Spleen (tissue), 11 donors: ENCODE measurements around the gene AAK1. TPM values are rescaled to one million over a fixed set of nuclear protein-coding genes. Genes with fewer than 3 reads are reported as not detected.
A peak's percentile ranks its signal among the peaks of the same experiment; 100 is the strongest.
"Not testable (repeated sequence)": the region's sequence is repeated elsewhere in the genome, so short reads cannot be mapped to it uniquely, and the experiment has no call there.

ENCODE experiments used
- DNase-seq: peaks from one replicate; pipeline ENCODE4 v3.0.0-alpha.2; 2020
- H3K27ac ChIP-seq, 8 donors: fragments of 200-600 bp; sonication (generic) in 7 of 8; 1 replicate in 4 of 8; 2 replicates in 4 of 8; pipeline versions ENCODE4 v1.5.0 to v1.8.0; 2016 to 2021; ENCODE audit warnings: inconsistent platforms in 4 of 8, mild to moderate bottlenecking in 4 of 8, moderate library complexity in 1 of 8
- H3K27me3 ChIP-seq, 7 donors: fragments of 200-600 bp; sonication (generic) in 6 of 7; replicated peaks in 1 of 7; 1 replicate in 4 of 7; 2 replicates in 3 of 7; pipeline versions ENCODE4 v1.5.0 to v1.8.0; 2016 to 2021; ENCODE audit warnings: inconsistent platforms in 3 of 7, mild to moderate bottlenecking in 1 of 7
- H3K36me3 ChIP-seq, 6 donors: fragments of 200-600 bp; sonication (generic) in 5 of 6; 1 replicate in 4 of 6; 2 replicates in 2 of 6; pipeline versions ENCODE4 v1.5.0 to v1.8.0; 2016 to 2021; ENCODE audit warnings: inconsistent platforms in 2 of 6
- H3K4me1 ChIP-seq, 6 donors: fragments of 200-600 bp; sonication (generic) in 5 of 6; 1 replicate in 3 of 6; 2 replicates in 3 of 6; pipeline versions ENCODE4 v1.5.0 to v1.8.0; 2016 to 2021; ENCODE audit warnings: inconsistent platforms in 3 of 6
- H3K4me3 ChIP-seq, 8 donors: fragments of 200-600 bp; sonication (generic) in 7 of 8; 1 replicate in 4 of 8; 2 replicates in 4 of 8; pipeline versions ENCODE4 v1.5.0 to v1.8.0; 2016 to 2021; ENCODE audit warnings: inconsistent platforms in 4 of 8, mild to moderate bottlenecking in 4 of 8, moderate library complexity in 2 of 8
- H3K9me3 ChIP-seq, 8 donors: fragments of 200-600 bp; sonication (generic) in 7 of 8; 1 replicate in 4 of 8; 2 replicates in 4 of 8; pipeline versions ENCODE4 v1.5.0 to v1.8.0; 2016 to 2021; ENCODE audit warnings: inconsistent platforms in 4 of 8
- CTCF ChIP-seq, 11 experiments: fragments of 200-600 bp in 7 of 11; fragments of 450-650 bp in 4 of 11; sonication (generic) in 4 of 11; IDR thresholded peaks in 8 of 11; conservative IDR thresholded peaks in 3 of 11; 1 replicate in 7 of 11; 2 replicates in 4 of 11; pipeline versions ENCODE4 v1.4.0 to v1.8.0; 2016 to 2021; ENCODE audit warnings: antibody characterized with exemption in 11 of 11, inconsistent platforms in 4 of 11, mild to moderate bottlenecking in 1 of 11
- POLR2A ChIP-seq, 3 donors: fragments of 450-650 bp; IDR thresholded peaks; one replicate each; pipeline ENCODE4 v1.5.1; 2017; ENCODE audit warnings: antibody characterized with exemption in 3 of 3, mild to moderate bottlenecking in 1 of 3
- POLR2AphosphoS5 ChIP-seq, 3 donors: sonication (generic); formaldehyde crosslinking; IDR thresholded peaks; one replicate each; pipeline ENCODE4 v1.5.1; 2017; ENCODE audit warnings: antibody characterized with exemption in 3 of 3
- WGBS, 5 donors: extraction: QIAGEN DNeasy Blood & Tissue Kit in 3 of 5; methylation state at CpG; one replicate each; pipeline versions ENCODE4 v1.1.5 to v1.1.7; 2013 to 2018; 5-methylcytosine and 5-hydroxymethylcytosine counted together
- intact Hi-C: fragments of 100-400 bp; cut with DNase I; formaldehyde crosslinking; loops from one replicate; pipeline ENCODE4 v1.15.0; 2023; ENCODE audit warnings: low total_unique reads
- polyA plus RNA-seq, 3 donors: library from polyadenylated mRNA; stranded (reverse); fragments of 200-250 nt; gene quantifications; one replicate each; pipeline ENCODE4 v1.2.1, GENCODE V29; 2013
- total RNA-seq, 7 donors: library from RNA; depleted of rRNA in 3 of 7; stranded (reverse); fragments of >200 nt in 3 of 7; fragmentation: NEBNext Ultra II Directional in 4 of 7; extraction: Animal tissue kit (Norgen Biotek cat#: 25700) in 4 of 7; gene quantifications; one replicate each; pipeline versions ENCODE4 v1.1.0 to v1.2.1, GENCODE V29; 2016 to 2021
- donor health status: healthy with polysubstance abuse.
- donor health status: DM: no; HTN: no; CAD: no; lungs with moderate emphysema.
- donor health status: DM: no; HTN: no; CAD: no.
- donor health status: Bipolar disorder and iron deficiency.
- donor health status: healthy.
- donor health status: DM: no; HTN: no; CAD: no.
- donor health status: DM: yes; HTN: yes; CAD: no.

AAK1 gene
- total and polyA plus RNA-seq, 10 donors: 8.3 to 95.1 (median 69.1) TPM

DNA sequence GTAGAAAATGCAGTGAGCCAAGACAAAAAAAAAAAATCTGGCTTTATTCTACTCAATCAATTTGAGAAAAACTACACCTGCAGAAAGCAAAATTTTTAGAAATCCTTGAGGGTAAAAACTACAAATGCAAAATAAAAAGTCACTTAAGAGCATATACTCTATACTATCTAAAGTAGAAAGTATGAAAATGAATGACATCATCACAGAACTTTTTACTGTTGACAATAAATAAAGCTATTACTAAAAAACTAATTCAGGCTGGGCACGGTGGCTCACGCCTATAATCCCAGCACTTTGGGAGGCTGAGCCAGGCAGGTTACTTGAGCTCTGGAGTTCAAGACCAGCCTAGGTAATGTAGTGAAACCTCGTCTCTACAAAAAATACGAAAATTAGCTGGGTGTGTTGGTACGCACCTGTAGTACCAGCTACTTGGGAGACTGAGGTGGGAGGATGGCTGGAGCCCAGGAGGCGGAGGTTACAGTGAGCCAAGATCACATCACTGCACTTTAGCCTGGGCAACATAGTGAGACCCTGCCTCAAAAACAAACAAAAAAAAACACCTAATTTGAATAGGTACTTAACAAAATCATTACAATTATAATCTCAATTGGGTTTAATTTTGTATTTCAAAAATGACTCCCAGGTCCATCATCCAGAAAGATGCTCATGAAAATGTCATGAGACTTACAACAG is 213.9 kb downstream of the AAK1 start:
- H3K27ac ChIP-seq: no peak overlapping the region
- H3K36me3 ChIP-seq: peaks cover 2 to 73% (median 55%) of the 10 kb centered on the region in 6 donors
- intact Hi-C loops: loop anchor here (10.0 kb wide), 1 partner anchor 285 kb away; no protein-coding TSS in a partner anchor
- peaks cover 0 to 38% (median 8%) of the 10 kb centered on the region in 6 donors for H3K4me1 ChIP-seq
- TF ChIP-seq POLR2A (IDR thresholded peaks at IDR 0.05) (no peak), POLR2AphosphoS5 (IDR thresholded peaks at IDR 0.05) (no peak), CTCF (IDR thresholded peaks at IDR 0.05 in 8 of 11, conservative IDR thresholded peaks at IDR 0.05 in 3 of 11) (no peak)
- WGBS, 5 donors: 93 to 97% (median 95%) methylated on average over 6 of the region's 6 CpGs
- H3K27me3 ChIP-seq: no peaks in the 10 kb centered on the region
- H3K4me3 ChIP-seq: no peak overlapping the region
- H3K9me3 ChIP-seq: no peaks in the 10 kb centered on the region
- DNase-seq: no peak

DNA sequence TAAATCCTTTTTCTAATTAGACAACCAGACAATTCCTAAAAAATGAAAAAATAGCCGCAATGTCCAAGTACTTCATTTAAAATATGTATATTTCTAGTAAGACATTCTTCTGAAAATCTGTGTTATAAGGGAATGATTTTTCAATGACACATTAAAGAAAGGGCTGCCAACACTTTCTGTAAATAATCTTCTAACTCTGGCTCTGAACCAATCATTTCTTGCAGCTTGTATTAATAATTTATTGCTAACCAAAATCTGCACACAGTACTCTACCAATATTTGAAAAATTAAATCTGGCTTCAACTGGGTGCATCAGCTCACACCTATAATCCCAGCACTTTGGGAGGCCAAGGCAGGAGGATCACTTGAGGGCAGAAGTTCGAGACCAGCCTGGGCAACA is 214.6 kb downstream of the AAK1 start:
- Histone ChIP-seq H3K27ac (no peak overlapping the region), H3K4me3 (no peak overlapping the region), H3K36me3 (peaks cover 2 to 78% (median 55%) of the 10 kb centered on the region in 6 donors), H3K4me1 (peaks cover 0 to 31% (median 3%) of the 10 kb centered on the region in 6 donors), H3K9me3 (no peaks in the 10 kb centered on the region), H3K27me3 (no peaks in the 10 kb centered on the region)
- 90 to 96% (median 91%) methylated on average over 2 of the region's 2 CpGs for WGBS, 5 donors
- intact Hi-C loops: no loop called here
- TF ChIP-seq CTCF (IDR thresholded peaks at IDR 0.05 in 8 of 11, conservative IDR thresholded peaks at IDR 0.05 in 3 of 11): no peak
- TF ChIP-seq POLR2AphosphoS5 (IDR thresholded peaks at IDR 0.05): no peak
- TF ChIP-seq POLR2A (IDR thresholded peaks at IDR 0.05): no peak
- no peak for DNase-seq

- TF ChIP-seq POLR2AphosphoS5 (IDR thresholded peaks at IDR 0.05) (no peak), POLR2A (IDR thresholded peaks at IDR 0.05) (no peak), CTCF (IDR thresholded peaks at IDR 0.05 in 8 of 11, conservative IDR thresholded peaks at IDR 0.05 in 3 of 11) (no peak)
- 88 to 100% (median 94%) methylated on average over 2 of the region's 2 CpGs for WGBS, 5 donors
- Histone ChIP-seq H3K4me3 (no peak overlapping the region), H3K27me3 (no peaks in the 10 kb centered on the region), H3K27ac (no peak overlapping the region), H3K9me3 (no peaks in the 10 kb centered on the region), H3K4me1 (peaks cover 0 to 10% (median 0%) of the 10 kb centered on the region in 6 donors), H3K36me3 (peaks cover 2 to 100% (median 48%) of the 10 kb centered on the region in 6 donors)
- DNase-seq: no peak
- intact Hi-C loops: no loop called here
Observed at GRCh38 chr2:69424419-69424818, 219.1 kb downstream of the AAK1 start.

DNA sequence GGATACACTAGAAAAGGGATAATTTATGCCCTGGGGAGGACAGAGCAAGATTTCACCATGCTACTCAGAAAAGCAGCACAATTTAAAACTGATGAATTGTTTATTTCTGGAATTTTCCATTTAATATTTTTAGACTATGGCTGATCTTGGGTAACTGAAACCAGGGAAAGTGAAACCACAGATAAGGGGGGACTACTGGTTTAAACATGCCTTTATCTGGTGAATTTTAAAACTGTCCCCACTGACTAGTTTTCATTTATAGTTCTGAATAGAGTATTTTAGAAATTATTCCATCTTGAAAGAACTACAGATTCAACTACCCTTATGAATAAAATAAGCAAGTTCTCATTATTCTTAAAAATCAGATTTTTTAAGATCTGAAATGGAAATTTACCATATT is 221.3 kb downstream of the AAK1 start:
- peaks cover 0 to 100% (median 48%) of the 10 kb centered on the region in 6 donors for H3K36me3 ChIP-seq
- intact Hi-C loops: no loop called here
- H3K4me1 ChIP-seq: peaks cover 0 to 10% (median 0%) of the 10 kb centered on the region in 6 donors
- no peak for TF ChIP-seq CTCF (IDR thresholded peaks at IDR 0.05 in 8 of 11, conservative IDR thresholded peaks at IDR 0.05 in 3 of 11)
- no peak for TF ChIP-seq POLR2AphosphoS5 (IDR thresholded peaks at IDR 0.05)
- TF ChIP-seq POLR2A (IDR thresholded peaks at IDR 0.05): no peak
- H3K9me3 ChIP-seq: no peaks in the 10 kb centered on the region
- H3K4me3 ChIP-seq: no peak overlapping the region
- H3K27ac ChIP-seq: peak overlapping the region in 1 of 8 donors; percentile 7
- H3K27me3 ChIP-seq: no peaks in the 10 kb centered on the region
- no peak for DNase-seq

- H3K27me3 ChIP-seq, H3K4me3 ChIP-seq, intact Hi-C loops, H3K9me3 ChIP-seq, H3K27ac ChIP-seq, DNase-seq: not testable (repeated sequence)
- peaks cover 0 to 98% (median 59%) of the 10 kb centered on the region in 6 donors for H3K36me3 ChIP-seq
- 83 to 97% (median 93%) methylated on average over 7 of the region's 7 CpGs for WGBS, 5 donors
- H3K4me1 ChIP-seq: peaks cover 0 to 10% (median 0%) of the 10 kb centered on the region in 6 donors
Observed at GRCh38 chr2:69419111-69419510, 224.4 kb downstream of the AAK1 start.
